ENCODE data around the gene PLPP7.
"Not testable (repeated sequence)": the region's sequence is repeated elsewhere in the genome, so short reads cannot be mapped to it uniquely, and the experiment has no call there.

The PLPP7 gene

DNA sequence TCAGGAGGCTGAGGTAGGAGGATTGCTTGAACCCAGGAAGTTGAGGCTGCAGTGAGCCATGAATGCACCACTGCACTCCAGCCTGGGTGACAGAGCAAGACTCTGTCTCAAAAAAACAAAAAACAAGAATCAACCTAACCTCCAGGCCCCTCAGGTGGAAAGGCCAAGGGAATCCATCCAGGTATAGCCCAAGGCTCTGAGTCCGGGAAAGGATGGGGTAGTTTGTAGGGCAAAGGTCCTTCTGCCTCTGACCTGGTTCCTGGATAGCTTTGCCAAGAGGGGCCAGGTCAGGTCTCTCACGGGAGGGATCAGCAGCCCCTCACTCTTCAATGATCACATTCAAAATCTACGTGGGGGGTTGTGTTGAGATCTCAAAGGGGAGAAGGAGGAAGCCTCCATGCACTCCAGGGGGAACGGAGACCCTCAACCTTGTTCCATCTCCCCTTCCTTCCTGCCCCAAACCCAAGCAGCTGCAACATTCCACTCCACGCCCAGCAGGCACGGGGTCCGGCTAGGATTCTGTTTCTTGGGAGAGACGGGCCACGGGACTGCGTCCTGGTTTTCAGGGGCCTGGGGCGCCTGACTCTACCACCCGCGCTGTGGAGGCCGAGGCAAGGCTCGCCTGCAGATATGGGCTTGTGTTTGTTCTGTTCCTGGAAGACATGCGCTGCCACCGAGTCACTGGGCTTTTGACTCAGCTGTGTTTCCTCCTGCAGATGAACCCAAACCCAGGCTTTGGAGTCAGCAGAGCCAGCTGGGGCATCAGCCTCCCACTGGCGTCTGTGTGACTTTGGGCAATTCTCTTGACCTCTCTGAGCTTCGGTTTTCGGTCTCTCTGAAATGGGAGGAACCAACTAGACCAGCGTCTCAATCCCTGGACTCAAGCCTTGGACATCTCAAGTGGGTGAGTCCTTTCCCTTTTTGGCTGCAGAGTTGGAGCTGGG is 35.5 kb downstream of the PLPP7 start:
- in situ Hi-C loops (cut with HindIII; ENCODE audit: low sequenced_read_pairs) = no loop called here

GRCh38 chr9:131329241-131329641 is 39.7 kb downstream of the PLPP7 start:
- in situ Hi-C loops (cut with HindIII; ENCODE audit: low sequenced_read_pairs) = no loop called here

DNA sequence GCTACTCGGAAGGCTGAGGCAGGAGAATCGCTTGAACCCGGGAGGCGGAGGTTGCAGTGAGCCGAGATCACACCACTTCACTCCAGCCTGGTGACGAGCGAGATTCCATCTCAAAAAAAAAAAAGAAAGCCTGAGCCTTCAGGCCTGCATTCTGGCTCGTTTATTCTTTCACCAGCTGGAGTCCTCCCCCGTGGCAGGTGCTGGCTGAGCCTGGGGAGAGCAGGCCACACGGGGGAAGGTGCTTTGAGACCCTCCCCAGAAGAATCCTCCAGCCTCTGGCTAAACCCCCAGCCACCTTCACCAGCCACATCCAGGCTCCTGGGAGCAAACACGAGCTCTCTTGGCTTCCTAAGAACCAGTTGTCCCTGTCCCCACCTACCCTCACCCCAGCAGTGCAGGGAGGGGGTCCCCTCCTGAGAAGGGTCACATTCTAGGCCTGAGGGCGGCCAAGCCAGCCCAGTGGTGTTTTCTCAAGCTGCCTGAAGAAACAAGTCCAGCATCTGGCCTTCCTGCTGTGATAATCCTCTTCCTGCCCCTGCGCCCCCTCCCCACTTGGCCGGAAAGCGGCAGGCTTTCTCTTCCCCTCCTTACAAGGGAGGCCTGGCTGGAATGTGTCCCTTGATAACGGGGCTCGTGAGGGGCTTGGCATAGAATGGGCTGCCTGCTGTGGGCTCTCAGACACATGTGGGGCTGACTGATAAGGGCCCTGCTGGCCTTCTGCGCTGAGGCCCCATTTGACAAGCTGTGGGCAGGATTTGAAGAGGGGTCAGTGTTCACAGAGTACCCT is 41.5 kb downstream of the PLPP7 start:
- in situ Hi-C loops (cut with HindIII; ENCODE audit: low sequenced_read_pairs) = no loop called here

DNA sequence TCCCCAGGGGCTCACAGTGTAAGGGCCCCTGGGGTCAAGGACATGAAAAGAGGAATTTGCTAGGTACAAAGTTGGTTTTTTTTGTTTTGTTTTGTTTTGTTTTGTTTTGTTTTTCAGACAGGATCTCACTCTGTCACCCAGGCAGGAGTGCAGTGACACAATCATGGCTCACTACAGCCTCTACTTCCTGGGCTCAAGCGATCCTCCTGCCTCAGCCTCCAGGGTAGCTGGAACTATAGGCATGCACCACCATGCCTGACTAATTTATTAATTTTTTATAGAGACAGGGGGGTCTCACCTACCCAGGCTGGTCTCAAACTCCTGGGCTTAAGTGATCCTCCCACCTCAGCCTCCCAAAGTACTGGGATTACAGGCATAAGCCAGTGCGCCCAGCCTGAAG is 42.5 kb downstream of the PLPP7 start:
- in situ Hi-C loops (cut with HindIII; ENCODE audit: low sequenced_read_pairs) = not testable (repeated sequence)

DNA sequence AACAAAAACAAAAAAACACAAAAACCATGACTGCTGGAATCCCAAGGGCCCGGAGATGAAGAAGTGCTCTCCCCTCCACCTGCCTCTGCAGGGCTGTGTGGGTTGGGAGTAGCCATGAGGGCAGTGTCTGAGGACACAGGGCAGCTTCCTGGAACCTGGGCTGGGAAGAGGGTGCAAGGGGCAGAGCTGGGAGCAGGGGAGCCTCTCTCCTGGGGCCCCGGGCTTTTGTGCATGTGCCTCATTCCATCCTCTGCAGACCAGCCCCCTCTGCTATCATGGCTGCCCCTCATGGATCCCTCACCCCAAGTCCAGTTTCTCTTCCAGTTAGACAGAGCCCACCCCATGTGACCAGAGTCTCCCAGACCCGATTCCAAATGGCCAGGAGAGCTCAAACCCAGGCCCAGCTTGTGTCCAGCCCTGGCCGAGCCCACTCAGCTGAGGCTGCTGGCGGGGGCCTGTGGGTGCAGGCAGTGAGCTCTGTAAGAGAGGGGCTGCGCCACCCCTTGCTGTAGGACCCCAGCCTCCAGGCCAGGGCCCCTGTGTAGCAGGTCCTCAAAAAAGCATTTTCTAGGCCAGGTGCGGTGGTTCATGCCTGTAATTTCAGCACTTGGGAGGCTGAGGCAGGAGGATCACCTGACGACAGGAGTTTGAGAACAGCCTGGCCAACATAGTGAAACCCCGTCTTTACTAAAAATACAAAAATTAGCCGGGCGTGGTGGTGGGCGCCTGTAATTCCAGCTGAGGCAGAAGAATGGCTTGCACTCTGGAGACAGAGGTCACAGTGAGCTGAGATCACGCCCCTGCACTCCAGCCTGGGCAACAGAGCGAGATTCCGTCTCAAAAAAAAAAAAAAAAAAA is 44.5 kb downstream of the PLPP7 start:
- in situ Hi-C loops (cut with HindIII; ENCODE audit: low sequenced_read_pairs) = no loop called here

DNA sequence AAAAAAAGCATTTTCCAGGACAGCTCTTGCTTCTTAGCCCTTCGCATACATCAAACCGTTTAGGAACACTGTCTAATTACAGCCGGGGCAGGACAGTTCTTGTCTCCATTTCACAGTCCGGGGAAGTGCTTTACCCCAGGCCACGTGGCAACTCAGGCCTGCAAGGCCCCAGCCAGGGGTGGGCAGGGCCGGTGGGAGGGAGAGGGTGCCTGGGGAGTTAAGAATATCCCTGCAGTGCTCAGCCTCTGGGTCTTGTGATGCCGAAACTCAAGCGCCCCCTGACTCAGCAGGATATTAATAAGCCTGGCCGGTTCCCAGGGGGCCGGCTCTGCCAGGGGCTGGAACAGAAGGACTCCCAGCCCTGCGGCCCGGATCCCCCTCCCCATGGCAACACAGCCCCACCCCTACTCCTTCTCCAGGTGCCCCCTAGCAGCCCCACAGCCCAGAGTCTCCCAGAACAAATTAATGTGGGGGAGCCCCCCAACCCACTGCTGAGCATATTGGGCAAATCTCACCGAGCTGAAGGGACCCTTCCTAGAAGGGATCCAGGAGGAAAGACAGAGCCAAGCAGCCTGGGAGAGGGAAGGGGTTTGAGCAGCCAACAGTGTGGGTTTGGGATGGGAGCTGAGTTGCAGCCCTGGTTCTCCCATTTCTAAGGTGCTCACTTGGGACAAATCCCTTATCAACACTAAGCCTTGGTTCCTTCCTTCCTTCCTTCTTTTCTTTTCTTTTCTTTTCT is 45.3 kb downstream of the PLPP7 start:
- in situ Hi-C loops (cut with HindIII; ENCODE audit: low sequenced_read_pairs) = no loop called here

GRCh38 chr9:131335368-131335755 is 45.8 kb downstream of the PLPP7 start:
- in situ Hi-C loops (cut with HindIII; ENCODE audit: low sequenced_read_pairs) = no loop called here

GRCh38 chr9:131337131-131337848 is 47.8 kb downstream of the PLPP7 start:
- in situ Hi-C loops (cut with HindIII; ENCODE audit: low sequenced_read_pairs) = no loop called here

DNA sequence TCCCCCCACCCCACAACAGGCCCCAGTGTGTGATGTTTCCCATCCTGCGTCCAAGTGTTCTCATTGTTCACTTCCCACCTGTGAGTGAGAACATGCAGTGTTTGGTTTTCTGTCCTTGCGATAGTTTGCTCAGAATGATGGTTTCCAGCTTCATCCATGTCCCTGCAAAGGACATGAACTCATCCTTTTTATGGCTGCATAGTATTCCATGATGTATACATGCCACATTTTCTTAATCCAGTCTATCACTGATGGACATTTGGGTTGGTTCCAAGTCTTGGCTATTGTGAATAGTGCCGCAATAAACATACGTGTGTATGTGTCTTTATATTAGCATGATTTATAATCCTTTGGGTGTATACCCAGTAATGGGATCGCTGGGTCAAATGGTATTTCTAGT is 49.7 kb downstream of the PLPP7 start:
- in situ Hi-C loops (cut with HindIII; ENCODE audit: low sequenced_read_pairs) = not testable (repeated sequence)

GRCh38 chr9:131344931-131345535 is 55.5 kb downstream of the PLPP7 start:
- in situ Hi-C loops (cut with HindIII; ENCODE audit: low sequenced_read_pairs) = not testable (repeated sequence)

- in situ Hi-C loops (cut with HindIII; ENCODE audit: low sequenced_read_pairs) = no loop called here
These were observed 57.0 kb downstream of the PLPP7 start for GRCh38 chr9:131346559-131346958.

DNA sequence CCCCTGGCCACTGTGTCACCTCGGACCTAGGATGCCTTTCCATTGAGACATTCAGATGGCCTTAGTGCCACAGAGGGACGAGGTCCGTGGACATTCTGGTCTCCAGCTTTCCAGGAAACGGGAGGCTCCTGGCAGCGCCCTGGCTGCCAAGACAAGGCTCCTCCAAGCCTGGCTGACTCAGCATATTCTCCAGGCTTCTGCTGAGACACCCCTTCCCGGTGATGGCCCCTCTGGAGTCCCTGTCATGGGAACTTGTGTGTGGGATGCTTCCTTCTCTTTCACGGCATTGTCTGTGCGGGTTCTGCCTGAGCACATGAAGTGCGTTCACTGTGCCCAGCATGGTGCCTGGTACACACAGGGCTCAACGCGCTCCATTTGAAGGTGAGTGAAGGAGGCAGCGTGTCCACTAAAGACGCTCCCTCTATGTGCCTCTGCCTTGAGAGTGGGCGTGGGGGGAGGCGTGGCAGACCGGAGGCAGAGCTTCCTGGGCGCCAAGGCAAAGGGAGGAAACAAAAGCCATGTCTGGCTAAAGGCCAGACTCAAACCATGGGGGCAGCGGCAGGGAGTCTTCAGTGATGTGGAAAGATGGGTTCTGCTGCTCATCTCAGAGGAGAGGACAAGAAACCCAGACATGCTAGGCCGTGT is 58.0 kb downstream of the PLPP7 start:
- in situ Hi-C loops (cut with HindIII; ENCODE audit: low sequenced_read_pairs) = no loop called here

DNA sequence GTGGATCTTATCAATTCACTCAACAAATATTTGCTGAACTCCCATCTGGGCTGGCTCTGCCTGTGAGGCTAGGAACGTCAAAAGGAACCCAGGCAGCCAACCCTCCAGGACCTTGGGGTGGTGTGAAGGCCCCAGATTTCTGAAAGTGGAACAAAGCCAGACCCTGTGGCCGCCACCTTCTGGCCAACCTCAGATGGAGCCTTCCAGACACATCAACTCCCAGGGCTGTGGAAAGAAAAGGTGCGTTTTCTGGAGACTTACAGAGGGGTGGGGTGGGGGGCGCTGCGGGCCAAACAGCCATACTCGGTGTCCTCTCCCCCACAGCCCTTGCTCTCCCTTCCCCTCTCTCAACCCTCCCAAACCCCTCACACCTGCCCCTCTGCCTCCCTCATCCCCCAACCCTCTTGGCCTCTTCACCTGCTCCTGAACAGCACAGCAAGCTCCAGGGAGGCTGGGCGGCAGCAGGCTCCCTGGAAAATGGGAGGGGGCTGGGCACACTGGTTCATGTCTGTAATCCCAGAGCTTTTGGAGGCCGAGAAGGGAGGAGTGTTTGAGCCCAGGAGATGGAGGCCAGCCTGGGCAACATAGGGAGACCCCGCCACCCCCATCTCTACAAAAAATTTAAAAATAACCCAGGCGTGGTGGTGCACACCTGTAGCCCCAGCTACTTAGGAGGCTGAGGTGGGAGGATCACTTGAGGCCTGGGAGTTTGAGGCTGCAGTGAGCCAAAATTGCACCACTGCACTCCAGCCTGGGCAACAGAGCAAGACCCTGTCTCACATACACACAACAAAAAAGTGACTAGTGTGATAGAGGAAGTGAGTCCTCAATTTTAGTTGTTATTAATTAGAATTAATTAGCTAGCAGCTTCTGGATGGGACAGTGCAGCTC is 59.4 kb downstream of the PLPP7 start:
- in situ Hi-C loops (cut with HindIII; ENCODE audit: low sequenced_read_pairs) = no loop called here

DNA sequence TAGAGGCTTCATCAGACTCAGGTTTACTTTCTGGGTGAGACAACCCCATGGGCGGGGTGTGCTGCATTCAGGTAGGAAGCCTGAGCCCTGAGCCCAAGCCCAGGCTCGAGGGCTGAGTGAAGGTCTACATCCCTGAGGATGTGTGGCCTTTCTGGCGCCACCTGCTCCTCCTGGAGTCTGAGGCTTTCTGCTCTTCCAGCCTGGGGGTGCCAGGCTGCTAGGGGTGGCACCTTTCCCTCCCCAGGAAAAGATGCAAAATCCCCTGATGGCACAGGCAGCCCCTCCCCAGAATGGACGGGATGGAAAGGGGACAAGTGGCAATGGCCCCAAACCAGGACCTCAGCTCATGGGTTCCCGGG is 60.0 kb downstream of the PLPP7 start:
- in situ Hi-C loops (cut with HindIII; ENCODE audit: low sequenced_read_pairs) = no loop called here

- in situ Hi-C loops (cut with HindIII; ENCODE audit: low sequenced_read_pairs) = loop anchor here (5.0 kb wide), 1 partner anchor 87 kb away; no protein-coding TSS in a partner anchor
These were observed 60.5 kb downstream of the PLPP7 start for GRCh38 chr9:131349881-131350563.

DNA sequence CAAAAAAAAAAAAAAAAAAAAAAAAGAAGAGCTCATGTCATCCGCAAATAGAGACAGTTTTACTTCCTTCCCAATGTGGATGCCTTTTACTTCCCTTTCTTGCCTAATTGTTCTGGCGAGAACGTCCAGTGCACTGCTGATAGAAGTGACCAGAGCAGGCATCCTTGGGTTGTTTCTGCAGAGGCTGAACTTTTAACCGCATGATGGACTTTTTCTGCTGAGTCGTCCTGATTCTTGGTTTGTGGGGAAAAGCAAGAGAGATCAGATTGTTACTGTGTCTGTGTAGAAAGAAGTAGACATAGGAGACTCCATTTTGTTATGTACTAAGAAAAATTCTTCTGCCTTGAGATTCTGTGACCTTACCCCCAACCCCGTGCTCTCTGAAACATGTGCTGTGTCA is 67.0 kb downstream of the PLPP7 start:
- in situ Hi-C loops (cut with HindIII; ENCODE audit: low sequenced_read_pairs) = not testable (repeated sequence)

GRCh38 chr9:131358556-131358955 is 69.0 kb downstream of the PLPP7 start:
- in situ Hi-C loops (cut with HindIII; ENCODE audit: low sequenced_read_pairs) = no loop called here
